GM10266 (cell line): Measurements from ENCODE around the gene PITRM1.

Experiments used
- DNase-seq: peaks from one replicate; pipeline ENCODE4 v3.0.0; 2012; ENCODE audit errors: extremely low spot score
- TF ChIP-seq, protein P1 (sequence below): IDR thresholded peaks from 2 replicates; pipeline ENCODE4 v1.5.1; 2012; ENCODE audit warnings: mild to moderate bottlenecking, low read depth; ENCODE audit not compliant: control insufficient read depth, insufficient read depth; ENCODE audit errors: missing control alignments

Gene PITRM1

DNA sequence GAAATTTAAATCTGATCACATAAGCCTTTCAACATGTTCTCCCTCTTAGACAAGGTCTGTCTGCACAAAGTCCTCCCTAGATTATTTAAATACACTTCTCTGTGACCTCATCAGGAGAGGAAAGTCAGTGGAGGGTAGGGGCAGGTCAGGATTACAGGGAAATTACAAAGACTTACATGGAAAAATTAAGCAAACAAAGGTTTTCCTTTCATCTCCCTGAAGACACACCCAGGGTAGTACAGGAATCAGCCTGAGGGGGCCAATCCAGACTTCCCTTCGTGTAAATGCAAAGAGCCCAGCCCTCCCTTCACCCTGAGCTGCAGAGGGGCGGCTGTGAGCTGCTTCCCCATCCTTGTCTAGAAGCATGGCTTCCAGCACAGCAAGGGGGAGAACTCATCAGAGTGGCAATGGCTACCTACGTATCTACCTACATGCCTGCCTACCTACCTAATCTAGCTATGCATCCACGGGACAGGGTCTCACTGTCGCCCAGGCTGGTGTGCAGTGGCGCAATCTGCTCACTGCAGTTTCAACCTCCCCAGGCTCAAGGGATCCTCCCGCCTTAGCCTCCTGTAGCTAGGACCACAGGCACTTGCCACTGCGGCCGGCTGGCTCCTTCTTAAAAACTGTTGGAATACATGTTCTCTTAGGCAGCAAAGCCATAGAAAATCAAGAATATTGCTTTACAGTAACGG, 33.2 kb downstream of the PITRM1 start:
- DNase-seq: no peak
- TF ChIP-seq, protein P1, sequence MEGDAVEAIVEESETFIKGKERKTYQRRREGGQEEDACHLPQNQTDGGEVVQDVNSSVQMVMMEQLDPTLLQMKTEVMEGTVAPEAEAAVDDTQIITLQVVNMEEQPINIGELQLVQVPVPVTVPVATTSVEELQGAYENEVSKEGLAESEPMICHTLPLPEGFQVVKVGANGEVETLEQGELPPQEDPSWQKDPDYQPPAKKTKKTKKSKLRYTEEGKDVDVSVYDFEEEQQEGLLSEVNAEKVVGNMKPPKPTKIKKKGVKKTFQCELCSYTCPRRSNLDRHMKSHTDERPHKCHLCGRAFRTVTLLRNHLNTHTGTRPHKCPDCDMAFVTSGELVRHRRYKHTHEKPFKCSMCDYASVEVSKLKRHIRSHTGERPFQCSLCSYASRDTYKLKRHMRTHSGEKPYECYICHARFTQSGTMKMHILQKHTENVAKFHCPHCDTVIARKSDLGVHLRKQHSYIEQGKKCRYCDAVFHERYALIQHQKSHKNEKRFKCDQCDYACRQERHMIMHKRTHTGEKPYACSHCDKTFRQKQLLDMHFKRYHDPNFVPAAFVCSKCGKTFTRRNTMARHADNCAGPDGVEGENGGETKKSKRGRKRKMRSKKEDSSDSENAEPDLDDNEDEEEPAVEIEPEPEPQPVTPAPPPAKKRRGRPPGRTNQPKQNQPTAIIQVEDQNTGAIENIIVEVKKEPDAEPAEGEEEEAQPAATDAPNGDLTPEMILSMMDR: no peak

DNA sequence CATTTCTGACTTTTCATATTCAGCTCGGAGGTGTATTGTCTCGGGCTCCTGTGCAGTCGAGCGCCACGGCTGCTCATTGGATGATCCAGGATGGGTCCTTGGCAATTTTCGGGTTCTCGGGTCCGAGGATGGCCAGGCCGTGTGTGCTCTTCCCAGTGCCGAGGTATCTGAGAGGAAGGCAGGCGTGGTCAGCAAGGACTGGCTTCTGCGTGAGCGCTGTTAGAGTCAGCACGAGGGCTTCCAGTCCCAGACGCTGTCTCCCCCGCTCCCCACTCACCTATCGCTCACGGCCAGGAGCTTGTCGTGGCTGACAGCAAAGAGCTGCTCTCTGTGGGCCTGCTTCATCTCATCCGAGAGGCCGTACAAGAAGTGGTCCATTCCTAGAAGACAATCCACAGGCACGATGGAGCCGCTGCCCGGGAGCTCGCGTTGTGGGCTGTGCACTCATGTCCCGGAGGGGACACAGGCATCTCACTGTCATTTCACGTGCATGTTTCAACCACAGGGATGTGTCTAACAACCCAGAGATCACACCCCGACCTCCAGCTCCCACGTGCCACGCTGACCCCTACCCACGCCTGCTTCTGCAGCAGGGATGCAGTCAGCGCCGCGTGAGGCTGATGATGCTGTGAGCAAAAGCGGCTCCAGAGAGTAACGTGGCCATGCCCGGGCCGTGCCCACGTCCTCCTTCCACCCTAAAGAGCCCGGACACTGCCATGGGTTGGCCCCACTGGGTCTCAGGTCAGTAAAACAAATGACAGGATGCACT, 34.4 kb downstream of the PITRM1 start:
- TF ChIP-seq, protein P1: no peak
- no peak for DNase-seq

GRCh38 chr10:3136763-3137611, 35.6 kb downstream of the PITRM1 start:
- TF ChIP-seq, protein P1: no peak
- no peak for DNase-seq

GRCh38 chr10:3136336-3136735, 36.2 kb downstream of the PITRM1 start:
- TF ChIP-seq, protein P1: no peak
- no peak for DNase-seq

GRCh38 chr10:3135006-3135405, 37.6 kb downstream of the PITRM1 start:
- DNase-seq: no peak
- TF ChIP-seq, protein P1: no peak

DNA sequence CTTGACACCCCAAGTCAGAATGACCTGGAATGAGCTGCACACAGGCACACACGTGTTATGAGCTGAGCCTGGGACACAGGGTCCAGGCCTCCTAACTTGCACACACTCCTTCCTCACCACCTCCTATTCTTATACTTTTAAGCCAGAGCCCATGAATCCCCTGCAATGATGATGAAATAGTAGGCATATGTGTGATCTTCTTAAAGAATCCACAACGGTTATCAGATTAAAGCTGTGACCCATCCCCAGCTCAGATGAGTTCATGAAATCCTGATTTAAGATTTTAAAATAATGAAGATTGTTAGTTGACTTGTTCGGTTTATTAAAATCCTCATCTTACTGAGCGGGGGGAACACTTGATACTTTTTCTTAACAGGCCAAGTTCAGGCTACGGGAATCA, 38.6 kb downstream of the PITRM1 start:
- no peak for DNase-seq
- TF ChIP-seq, protein P1: no peak
